ENCODE measurements around the gene SLC36A4. TPM values are rescaled to one million over a fixed set of nuclear protein-coding genes. Genes with fewer than 3 reads are reported as not detected.

The SLC36A4 gene
- total and polyA plus RNA-seq, 2 of the 4 experiments (the other 2 are of a cell fraction) = 9.2 to 13.1 TPM

DNA sequence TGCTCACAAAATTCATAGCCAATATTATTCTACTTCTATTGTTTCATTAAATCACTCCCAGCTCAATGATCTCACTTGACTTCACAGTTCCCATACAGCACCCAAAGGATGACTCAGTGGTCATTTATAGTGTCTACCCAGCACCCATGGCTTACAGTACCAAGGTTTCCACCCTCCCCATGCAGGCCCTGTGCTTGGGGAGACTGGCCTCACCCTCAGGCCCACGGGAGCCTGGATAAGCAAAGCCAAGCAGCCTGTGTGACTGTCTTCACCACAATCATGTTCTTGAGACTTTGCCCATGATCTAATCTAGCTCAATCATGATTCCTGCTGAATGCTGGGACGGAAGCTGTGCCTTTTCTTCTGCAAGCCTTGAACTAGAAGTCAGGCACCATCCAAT is 97.6 kb downstream of the SLC36A4 start:
- Histone ChIP-seq H3K9me1 (ENCODE audit: insufficient read depth, low read length) (peaks cover 8% of the 10 kb centered on the region), H3K9ac (ENCODE audit: low read depth, low read length) (peak overlapping the region; percentile 10; the same call in 1 of the 2 replicates), H2AK5ac (ENCODE audit: low read depth, low read length) (peak overlapping the region; percentile 15; the same call in 1 of the 2 replicates), H3K4me1 (ENCODE audit: control insufficient read depth, insufficient read depth, low read length) (peaks cover 6% of the 10 kb centered on the region), H3K4ac (ENCODE audit: low read depth, low read length) (peak overlapping the region; percentile 37), H2BK5ac (ENCODE audit: low read depth, low read length, poor library complexity, severe bottlenecking) (peak overlapping the region; percentile 14), H3K23ac (ENCODE audit: low read depth, low read length) (no peak overlapping the region; the same call in 1 of the 2 replicates), H3K4me2 (ENCODE audit: low read depth, low read length) (peak overlapping the region; percentile 18; the same call in 1 of the 2 replicates), H2BK15ac (ENCODE audit: low read depth, low read length) (no peak overlapping the region; the same call in 2 of the 3 replicates), H3K27me3 (ENCODE audit: control insufficient read depth, insufficient read depth, low read length) (no peaks in the 10 kb centered on the region), H3K4me3 (ENCODE audit: insufficient read depth, low read depth, low read length) (no peak overlapping the region), H4K91ac (ENCODE audit: insufficient read depth, low read depth, low read length) (no peak overlapping the region), H3K9me3 (ENCODE audit: control insufficient read depth, insufficient read depth, low read length) (no peaks in the 10 kb centered on the region), H3K79me1 (ENCODE audit: low read depth in 1 of 2, low read length in 2 of 2) (no peaks in the 10 kb centered on the region), H4K5ac (ENCODE audit: low read depth, low read length) (no peak overlapping the region), H3K27ac (ENCODE audit: insufficient read depth, low read length) (peak overlapping the region; percentile 6; the same call in 1 of the 2 replicates), H3K18ac (ENCODE audit: low read depth, low read length) (peak overlapping the region; percentile 33; the same call in 1 of the 2 replicates), H2AFZ (replicated peaks; ENCODE audit: low read length, poor library complexity) (peak overlapping the region; percentile 77), H2AK9ac (replicated peaks; ENCODE audit: low read depth, low read length, poor library complexity) (no peak overlapping the region), H3K56ac (ENCODE audit: extremely low read depth, insufficient read depth, low read length) (no peak overlapping the region), H2BK20ac (ENCODE audit: low read depth, low read length) (no peak overlapping the region), H4K20me1 (ENCODE audit: insufficient read depth, low read length) (no peaks in the 10 kb centered on the region), H3K14ac (replicated peaks; ENCODE audit: low read depth, low read length) (0 out of 2 replicates have a peak overlapping the region, but pooled peaks have one; percentile 29), H3K36me3 (ENCODE audit: control insufficient read depth, insufficient read depth, low read length) (no peaks in the 10 kb centered on the region), H2BK120ac (ENCODE audit: low read depth, low read length) (peak overlapping the region; percentile 28; the same call in 1 of the 2 replicates), H4K8ac (ENCODE audit: low read depth in 2 of 2, low read length in 2 of 2) (0 out of 4 replicates have a peak overlapping the region, but pooled peaks of 1 of the 2 experiments have one; percentile 2)
- ATAC-seq (ENCODE audit: low read depth) = peak; percentile 67
- TF ChIP-seq SMC3 (IDR thresholded peaks at IDR 0.05; ENCODE audit: low read depth, low read length) = no peak
- no peak for TF ChIP-seq CHD1 (IDR thresholded peaks at IDR 0.05; ENCODE audit: low read depth, low read length)
- TF ChIP-seq RFX5 (IDR thresholded peaks at IDR 0.05; ENCODE audit: low read depth, low read length) = no peak
- no peak for TF ChIP-seq NFE2L2 (IDR thresholded peaks at IDR 0.05; ENCODE audit: low read depth, low read length)
- no peak for TF ChIP-seq ELK1 (IDR thresholded peaks at IDR 0.05; ENCODE audit: borderline replicate concordance, low read depth, low read length)
- no peak for TF ChIP-seq BHLHE40 (IDR thresholded peaks at IDR 0.05; ENCODE audit: low read depth, low read length)
- no peak for TF ChIP-seq RCOR1 (IDR thresholded peaks at IDR 0.05; ENCODE audit: insufficient replicate concordance, low read length)
- TF ChIP-seq MAFK (IDR thresholded peaks at IDR 0.05; ENCODE audit: low read depth, low read length) = no peak
- TF ChIP-seq, protein P1, sequence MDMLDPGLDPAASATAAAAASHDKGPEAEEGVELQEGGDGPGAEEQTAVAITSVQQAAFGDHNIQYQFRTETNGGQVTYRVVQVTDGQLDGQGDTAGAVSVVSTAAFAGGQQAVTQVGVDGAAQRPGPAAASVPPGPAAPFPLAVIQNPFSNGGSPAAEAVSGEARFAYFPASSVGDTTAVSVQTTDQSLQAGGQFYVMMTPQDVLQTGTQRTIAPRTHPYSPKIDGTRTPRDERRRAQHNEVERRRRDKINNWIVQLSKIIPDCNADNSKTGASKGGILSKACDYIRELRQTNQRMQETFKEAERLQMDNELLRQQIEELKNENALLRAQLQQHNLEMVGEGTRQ (IDR thresholded peaks at IDR 0.05; ENCODE audit: low read depth, low read length) = no peak
- TF ChIP-seq CTCF (conservative IDR thresholded peaks at IDR 0.05; ENCODE audit: low read depth, low read length) = no peak
- TF ChIP-seq MAZ (IDR thresholded peaks at IDR 0.05; ENCODE audit: borderline replicate concordance, low read depth, low read length) = no peak
- no peak for TF ChIP-seq RAD21 (IDR thresholded peaks at IDR 0.05; ENCODE audit: low read length)
- no peak for TF ChIP-seq MXI1 (IDR thresholded peaks at IDR 0.05; ENCODE audit: borderline replicate concordance, low read depth, low read length)
- TF ChIP-seq POLR2A (IDR thresholded peaks at IDR 0.05; ENCODE audit: low read depth, low read length) = no peak
- TF ChIP-seq FOS (IDR thresholded peaks at IDR 0.05; ENCODE audit: low read depth, low read length) = no peak
- TF ChIP-seq CEBPB (IDR thresholded peaks at IDR 0.05; ENCODE audit: low read depth, low read length) = no peak
- intact Hi-C loops (cut with micrococcal nuclease) (no loop called here), dilution Hi-C loops (cut with HindIII; ENCODE audit: low sequenced_read_pairs, unreplicated experiment) (no loop called here), in situ Hi-C loops (cut with MboI; ENCODE audit: low sequenced_read_pairs) (no loop called here)
- BruUV-seq (replicated peaks) = no TSS peak
- no CpG with 5 or more reads among the region's 2 CpGs for WGBS, 2 experiments (ENCODE audit: extremely low coverage in 2 of 2, insufficient read length in 1 of 2)
- ChIA-PET CTCF (interaction anchor here (0.8 to 1.8 kb wide), 3 partner anchors 9 to 11 kb away, joined by 3 to 8 read pairs (median 5); no protein-coding TSS in a partner anchor), POLR2A (ENCODE audit: unreplicated experiment) (no interaction called here)
- DNase-seq = peak; percentile 36

Measured in IMR-90 (cell line).